ENCODE data around the gene ZFHX3.

DNA sequence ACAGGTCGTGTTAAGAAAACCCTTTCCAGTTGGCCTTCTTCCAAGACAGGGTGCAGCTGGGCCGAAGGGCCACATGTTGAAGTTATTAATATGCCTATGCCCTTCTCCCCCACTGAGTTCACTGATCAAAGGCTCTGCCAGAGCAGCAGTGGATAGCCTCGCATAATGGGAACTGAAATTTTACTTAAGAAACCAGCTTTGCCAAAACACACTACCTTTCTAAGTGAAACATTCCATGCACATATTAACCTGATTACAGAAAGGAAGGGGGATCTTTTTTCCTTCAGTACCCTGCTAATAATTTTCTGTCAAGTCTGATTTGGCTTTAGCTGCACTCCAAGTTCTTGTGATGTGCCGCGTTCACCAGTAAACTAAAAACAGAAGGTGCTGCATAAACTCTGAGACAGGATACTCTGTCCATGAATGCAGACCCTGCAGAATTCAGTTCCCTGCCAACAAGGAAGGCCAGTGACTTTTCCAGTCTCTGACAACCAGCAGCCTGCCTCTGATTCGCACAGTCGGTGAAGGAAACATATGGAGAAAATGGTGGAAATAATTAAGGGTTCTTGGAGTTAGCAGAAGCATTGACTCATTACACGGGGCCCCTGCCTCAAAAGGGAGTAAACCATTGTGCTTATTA, 283.8 kb downstream of the ZFHX3 start:
- no peak for TF ChIP-seq ETV6 (conservative IDR thresholded peaks at IDR 0.05 in 1 of 2, IDR thresholded peaks at IDR 0.05 in 1 of 2; ENCODE audit: borderline replicate concordance in 1 of 2, low read depth in 1 of 2)
- TF ChIP-seq RFX5 (IDR thresholded peaks at IDR 0.05; ENCODE audit: low read depth, low read length): no peak
- TF ChIP-seq, protein P1, sequence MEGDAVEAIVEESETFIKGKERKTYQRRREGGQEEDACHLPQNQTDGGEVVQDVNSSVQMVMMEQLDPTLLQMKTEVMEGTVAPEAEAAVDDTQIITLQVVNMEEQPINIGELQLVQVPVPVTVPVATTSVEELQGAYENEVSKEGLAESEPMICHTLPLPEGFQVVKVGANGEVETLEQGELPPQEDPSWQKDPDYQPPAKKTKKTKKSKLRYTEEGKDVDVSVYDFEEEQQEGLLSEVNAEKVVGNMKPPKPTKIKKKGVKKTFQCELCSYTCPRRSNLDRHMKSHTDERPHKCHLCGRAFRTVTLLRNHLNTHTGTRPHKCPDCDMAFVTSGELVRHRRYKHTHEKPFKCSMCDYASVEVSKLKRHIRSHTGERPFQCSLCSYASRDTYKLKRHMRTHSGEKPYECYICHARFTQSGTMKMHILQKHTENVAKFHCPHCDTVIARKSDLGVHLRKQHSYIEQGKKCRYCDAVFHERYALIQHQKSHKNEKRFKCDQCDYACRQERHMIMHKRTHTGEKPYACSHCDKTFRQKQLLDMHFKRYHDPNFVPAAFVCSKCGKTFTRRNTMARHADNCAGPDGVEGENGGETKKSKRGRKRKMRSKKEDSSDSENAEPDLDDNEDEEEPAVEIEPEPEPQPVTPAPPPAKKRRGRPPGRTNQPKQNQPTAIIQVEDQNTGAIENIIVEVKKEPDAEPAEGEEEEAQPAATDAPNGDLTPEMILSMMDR (IDR thresholded peaks at IDR 0.05 in 2 of 3, conservative IDR thresholded peaks at IDR 0.05 in 1 of 3; ENCODE audit: control insufficient read depth in 2 of 3, extremely low read depth in 1 of 3, insufficient read depth in 1 of 3, low read depth in 3 of 3, low read length in 3 of 3): no peak
- no peak for TF ChIP-seq SMC3 (IDR thresholded peaks at IDR 0.05; ENCODE audit: borderline replicate concordance, low read length)
- no peak for TF ChIP-seq NFIC (IDR thresholded peaks at IDR 0.05; ENCODE audit: low read depth, low read length)
- no peak for TF ChIP-seq BMI1 (IDR thresholded peaks at IDR 0.05; ENCODE audit: borderline replicate concordance)
- no peak for TF ChIP-seq CEBPB (IDR thresholded peaks at IDR 0.05; ENCODE audit: borderline replicate concordance in 1 of 2, low read depth in 2 of 2, low read length in 2 of 2)
- TF ChIP-seq ESRRA (IDR thresholded peaks at IDR 0.05; ENCODE audit: low read length): no peak
